Stimulated activated CD4-positive, alpha-beta T cell treated with anti-CD3 and anti-CD28 coated beads, Interleukin-15, amount 100 ng/mL, for 1 hour (primary cell): Measurements from ENCODE around the gene TMEM62.

Experiments
- DNase-seq, 2 donors: peaks; one replicate each; pipeline ENCODE4 v3.0.0-alpha.2; 2020; ENCODE audit warnings: low read depth in 1 of 2, low spot score in 1 of 2

Gene TMEM62

GRCh38 chr15:43133430-43134156 is at the start of gene TMEM62:
Gene TMEM62, plus strand, starts transcription at chr15:43133586. Its CDS starts 217 bp downstream, at chr15:43133803.
- peak; percentile 27 to 35 for DNase-seq

- DNase-seq, result no peak
Measured at GRCh38 chr15:43085921-43086320, 47.5 kb upstream of the TMEM62 start.

- DNase-seq, result no peak
Measured at GRCh38 chr15:43086551-43086950, 46.8 kb upstream of the TMEM62 start.

GRCh38 chr15:43091859-43092258 is 41.5 kb upstream of the TMEM62 start:
- no peak for DNase-seq

- DNase-seq, result no peak
Measured at GRCh38 chr15:43093026-43093425, 40.4 kb upstream of the TMEM62 start.

- no peak for DNase-seq
Measured at GRCh38 chr15:43094416-43095030, 38.9 kb upstream of the TMEM62 start.

- no peak for DNase-seq
Measured at GRCh38 chr15:43095243-43095642, 38.1 kb upstream of the TMEM62 start.

GRCh38 chr15:43095708-43096347 is 37.6 kb upstream of the TMEM62 start:
- DNase-seq, result no peak

GRCh38 chr15:43096411-43096810 is 37.0 kb upstream of the TMEM62 start:
- DNase-seq, result no peak

- no peak for DNase-seq
Measured at GRCh38 chr15:43099105-43099845, 34.1 kb upstream of the TMEM62 start.

- DNase-seq, result no peak
Measured at GRCh38 chr15:43100971-43101370, 32.4 kb upstream of the TMEM62 start.

- no peak for DNase-seq
Measured at GRCh38 chr15:43102187-43102586, 31.2 kb upstream of the TMEM62 start.

GRCh38 chr15:43103907-43104306 is 29.5 kb upstream of the TMEM62 start:
- no peak for DNase-seq

- no peak for DNase-seq
Measured at GRCh38 chr15:43104426-43104825, 29.0 kb upstream of the TMEM62 start.

GRCh38 chr15:43105077-43105736 is 28.2 kb upstream of the TMEM62 start:
- DNase-seq, result peak in 1 of 2 donors; percentile 6

- DNase-seq, result peak; percentile 75 to 76
Measured at GRCh38 chr15:43105778-43106485, 27.5 kb upstream of the TMEM62 start, which contains the start of gene UBR1. Gene UBR1, minus strand, starts transcription at chr15:43106038. Its CDS starts 16 bp downstream, at chr15:43106022.

GRCh38 chr15:43106486-43106829 is 26.9 kb upstream of the TMEM62 start:
- no peak for DNase-seq

- DNase-seq, result no peak
Measured at GRCh38 chr15:43107751-43108150, 25.6 kb upstream of the TMEM62 start.

- no peak for DNase-seq
Measured at GRCh38 chr15:43111354-43111753, 22.0 kb upstream of the TMEM62 start.

GRCh38 chr15:43118286-43118685 is 15.1 kb upstream of the TMEM62 start:
- no peak for DNase-seq
